SJCRH30 (cell line): ENCODE data around the gene FBRS. TPM values are rescaled to one million over a fixed set of nuclear protein-coding genes. Genes with fewer than 3 reads are reported as not detected.
"Not testable (repeated sequence)": the region's sequence is repeated elsewhere in the genome, so short reads cannot be mapped to it uniquely, and the experiment has no call there.

Experiments used
- DNase-seq, 2 experiments: peaks; one replicate each; pipeline ENCODE4 v3.0.0-alpha.2; 2015 to 2020
- H3K27ac ChIP-seq: fragments of 250-450 bp; sonication (Bioruptor Pico); 2 replicates; pipeline ENCODE4 v1.5.1; 2020; ENCODE audit warnings: mild to moderate bottlenecking, moderate library complexity
- H3K27me3 ChIP-seq: fragments of 250-450 bp; sonication (Bioruptor Pico); 2 replicates; pipeline ENCODE4 v1.5.1; 2020; ENCODE audit warnings: mild to moderate bottlenecking, moderate library complexity
- H3K36me3 ChIP-seq: fragments of 250-450 bp; sonication (Bioruptor Pico); 2 replicates; pipeline ENCODE4 v1.5.1; 2020; ENCODE audit warnings: mild to moderate bottlenecking, moderate library complexity
- H3K4me1 ChIP-seq: fragments of 250-450 bp; sonication (Bioruptor Pico); 2 replicates; pipeline ENCODE4 v1.5.1; 2020; ENCODE audit warnings: mild to moderate bottlenecking, moderate library complexity
- H3K4me3 ChIP-seq: fragments of 250-450 bp; sonication (Bioruptor Pico); 2 replicates; pipeline ENCODE4 v1.5.1; 2020; ENCODE audit warnings: mild to moderate bottlenecking, moderate library complexity
- H3K9me3 ChIP-seq: fragments of 250-450 bp; sonication (Bioruptor Pico); replicated peaks from 2 replicates; pipeline ENCODE4 v1.5.1; 2020; ENCODE audit warnings: mild to moderate bottlenecking, moderate library complexity
- total RNA-seq: library from RNA; depleted of rRNA; stranded (reverse); fragments of >200 nt; shearing (Covaris generic); gene quantifications from 2 replicates; pipeline ENCODE4 v1.2.3, GENCODE V29; 2014

The FBRS gene
- total RNA-seq, 1 experiment from 2014 or later, result 21.1 TPM

DNA sequence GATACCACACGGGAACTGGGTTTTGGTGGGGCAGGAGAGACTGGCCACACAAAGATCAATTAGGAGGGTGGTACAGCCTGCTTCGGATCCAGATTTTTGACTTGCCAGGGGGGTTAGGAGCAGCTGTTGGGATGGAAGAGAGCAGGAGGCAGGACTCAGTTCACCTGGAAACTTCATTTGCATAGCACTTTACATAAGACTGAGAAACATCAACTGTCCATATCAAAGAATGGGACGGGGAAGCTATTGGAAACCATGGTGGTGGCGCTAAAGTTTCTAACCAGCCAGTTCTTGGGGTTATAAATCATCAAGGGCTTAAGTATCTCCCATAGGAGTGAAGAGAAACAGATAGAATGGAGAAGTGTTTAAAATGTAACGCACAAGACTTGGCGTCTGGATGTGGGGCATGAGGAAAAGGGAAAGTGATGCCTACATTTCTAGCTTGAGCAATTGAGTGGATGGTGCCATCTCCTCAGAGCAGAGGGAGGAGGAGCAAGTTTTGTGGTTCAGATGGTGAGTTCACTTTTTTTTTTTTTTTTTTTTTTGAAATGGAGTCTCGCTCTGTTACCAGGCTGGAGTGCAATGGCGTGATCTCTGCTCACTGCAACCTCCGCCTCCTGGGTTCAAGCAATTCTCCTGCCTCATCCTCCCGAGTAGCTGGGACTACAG is 34.3 kb downstream of the FBRS start:
- Histone ChIP-seq H3K4me3 (no peak overlapping the region), H3K27me3 (0 out of 2 replicates have a peak, but pooled peaks cover 3% of the 10 kb centered on the region), H3K9me3 (no peaks in the 10 kb centered on the region), H3K36me3 (no peaks in the 10 kb centered on the region), H3K27ac (no peak overlapping the region), H3K4me1 (no peaks in the 10 kb centered on the region)
- DNase-seq, result no peak

DNA sequence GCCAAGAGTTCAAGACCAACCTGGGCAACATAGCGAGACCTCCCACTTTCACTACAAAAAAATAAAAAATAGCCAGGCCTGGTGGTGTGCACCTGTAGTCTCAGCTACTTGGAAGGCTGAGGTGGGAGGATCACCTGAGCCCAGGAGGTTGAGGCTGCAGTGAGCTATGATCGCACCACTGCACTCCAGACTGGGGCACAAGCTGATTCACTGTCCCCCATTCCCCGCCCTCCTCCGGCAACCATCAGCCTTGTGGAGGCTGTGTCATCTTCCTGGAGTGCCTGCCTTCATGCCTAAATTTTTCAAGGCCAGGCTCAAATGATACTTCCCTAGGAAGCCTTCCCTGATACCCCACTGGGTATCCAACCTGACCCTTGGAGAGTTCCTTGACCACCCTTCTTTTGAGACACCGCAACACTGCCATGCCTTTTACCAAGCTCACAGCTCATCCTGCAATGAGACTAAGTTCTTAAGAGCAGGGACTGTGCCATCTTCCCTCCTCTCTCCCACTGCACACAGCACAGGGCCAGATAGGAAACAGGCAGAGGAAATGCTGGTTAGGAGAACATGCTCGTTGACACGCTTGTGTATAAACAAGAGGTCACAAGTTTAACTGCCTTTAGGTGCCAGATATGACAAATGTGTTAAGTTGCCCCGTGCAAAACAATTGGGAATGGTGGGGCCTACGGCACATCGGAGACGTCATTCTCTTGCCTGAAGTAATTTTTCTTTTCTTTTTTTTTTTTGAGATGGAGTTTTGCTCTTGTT is 36.9 kb downstream of the FBRS start:
- no peaks in the 10 kb centered on the region for H3K9me3 ChIP-seq
- H3K27me3 ChIP-seq, result no peaks in the 10 kb centered on the region
- H3K4me3 ChIP-seq, result no peak overlapping the region
- no peak overlapping the region for H3K27ac ChIP-seq
- DNase-seq, result no peak
- H3K4me1 ChIP-seq, result peaks cover 4% of the 10 kb centered on the region; the same call in 1 of the 2 replicates
- H3K36me3 ChIP-seq, result peaks cover 5% of the 10 kb centered on the region

DNA sequence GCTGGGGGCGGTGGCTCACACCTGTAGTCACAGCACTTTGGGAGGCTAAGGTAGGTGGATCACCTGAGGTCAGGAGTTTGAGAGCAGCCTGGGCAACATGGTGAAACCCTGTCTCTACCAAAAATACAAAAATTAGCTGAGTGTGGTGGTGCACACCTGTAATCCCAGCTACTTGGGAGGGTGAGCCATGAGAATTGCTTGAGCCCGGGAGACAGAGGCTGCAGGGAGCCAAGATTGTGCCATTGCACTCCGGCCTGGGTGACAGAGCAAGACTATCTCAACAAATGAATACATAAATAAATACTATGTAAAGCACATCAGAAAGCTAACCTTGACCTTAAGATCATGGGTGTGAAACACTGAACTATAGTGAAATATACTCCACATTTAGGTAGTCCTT is 38.4 kb downstream of the FBRS start:
- H3K27me3 ChIP-seq, H3K27ac ChIP-seq, H3K4me3 ChIP-seq, DNase-seq, H3K9me3 ChIP-seq, H3K4me1 ChIP-seq: not testable (repeated sequence)
- peaks cover 19% of the 10 kb centered on the region for H3K36me3 ChIP-seq

DNA sequence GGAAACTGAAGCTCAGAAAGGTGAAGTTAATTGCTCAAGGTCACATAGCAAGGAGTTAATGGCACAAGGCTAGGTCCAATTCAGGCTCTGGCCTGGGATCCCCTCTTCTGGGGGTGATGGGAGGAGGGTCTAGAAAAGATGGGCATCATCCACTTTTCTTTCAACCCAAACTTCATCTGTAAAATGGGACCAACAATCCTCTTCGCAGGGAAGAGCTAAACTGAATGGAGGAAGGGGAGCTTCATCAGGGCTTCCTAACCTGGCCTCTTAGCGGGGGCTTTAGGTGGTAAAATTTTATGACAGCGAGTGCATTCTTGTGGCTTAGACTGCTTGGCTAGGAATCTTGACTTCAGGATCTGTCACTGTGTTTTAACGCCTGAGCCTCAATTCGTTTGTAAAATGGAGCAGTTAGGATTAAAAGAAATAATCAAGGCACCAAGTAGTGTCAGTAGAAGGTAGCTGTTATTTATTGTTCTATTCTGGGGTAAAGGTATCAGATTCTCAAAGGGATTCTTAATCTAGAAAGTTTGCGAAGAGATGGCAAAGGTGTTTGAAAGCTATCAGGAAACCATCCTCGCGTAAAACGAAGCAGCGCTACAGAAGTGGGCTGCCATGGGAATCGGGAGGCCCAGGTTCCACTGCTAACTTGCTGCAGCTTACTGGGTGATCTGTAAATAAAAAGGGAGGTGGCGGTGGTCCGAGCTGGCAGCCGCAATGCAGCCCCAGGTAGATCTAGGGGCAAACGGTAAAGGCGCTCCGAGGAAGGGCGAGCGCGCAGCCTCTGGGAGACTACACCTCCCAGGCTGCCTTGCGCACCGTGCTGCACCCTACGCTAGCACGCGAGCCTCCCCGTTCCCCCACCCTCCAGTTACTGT is 39.3 kb downstream of the FBRS start:
- Histone ChIP-seq H3K4me3 (peak overlapping the region; percentile 90), H3K9me3 (no peaks in the 10 kb centered on the region), H3K36me3 (peaks cover 25% of the 10 kb centered on the region), H3K27me3 (no peaks in the 10 kb centered on the region), H3K4me1 (peaks cover 5% of the 10 kb centered on the region; the same call in 1 of the 2 replicates), H3K27ac (peak overlapping the region; percentile 99)
- DNase-seq, result no peak

DNA sequence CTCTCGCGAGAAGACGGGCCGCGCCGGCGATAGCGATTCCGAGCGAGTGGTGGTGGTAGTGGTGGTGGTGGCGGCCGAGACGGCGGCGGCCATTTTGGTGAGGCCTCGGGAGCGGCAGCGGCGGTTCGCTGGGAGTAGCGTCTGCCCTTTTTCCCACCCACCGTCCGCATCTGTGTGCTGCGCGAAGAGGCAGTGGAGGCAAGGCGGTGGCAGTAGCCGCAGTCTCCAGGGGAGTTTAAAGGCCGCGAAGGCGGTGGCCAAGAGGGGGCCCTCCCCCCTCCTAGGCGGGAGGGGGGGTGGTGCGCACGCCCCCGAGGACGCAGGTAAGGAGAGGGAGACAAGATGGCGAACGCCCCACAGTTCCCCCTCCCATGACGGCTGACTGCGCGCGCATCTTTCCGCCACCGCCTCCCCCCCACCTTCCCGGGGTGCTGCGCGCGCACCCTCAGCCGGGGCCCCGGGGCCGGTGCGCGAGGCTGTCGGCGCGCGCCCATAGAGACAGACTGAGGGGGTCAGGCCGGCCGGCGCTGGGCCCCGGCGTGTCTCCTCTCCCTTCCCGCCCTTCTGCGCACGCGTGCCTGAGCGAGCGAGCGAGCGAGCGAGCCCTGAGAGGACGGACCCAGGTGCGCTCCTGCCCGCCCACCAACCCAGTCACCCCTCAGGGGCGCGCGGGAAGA is 40.0 kb downstream of the FBRS start:
- Histone ChIP-seq H3K9me3 (no peaks in the 10 kb centered on the region), H3K36me3 (peaks cover 33% of the 10 kb centered on the region), H3K27ac (peak overlapping the region; percentile 99), H3K4me1 (peaks cover 5% of the 10 kb centered on the region; the same call in 1 of the 2 replicates), H3K4me3 (peak overlapping the region; percentile 90), H3K27me3 (no peaks in the 10 kb centered on the region)
- DNase-seq, result peak; percentile 99

DNA sequence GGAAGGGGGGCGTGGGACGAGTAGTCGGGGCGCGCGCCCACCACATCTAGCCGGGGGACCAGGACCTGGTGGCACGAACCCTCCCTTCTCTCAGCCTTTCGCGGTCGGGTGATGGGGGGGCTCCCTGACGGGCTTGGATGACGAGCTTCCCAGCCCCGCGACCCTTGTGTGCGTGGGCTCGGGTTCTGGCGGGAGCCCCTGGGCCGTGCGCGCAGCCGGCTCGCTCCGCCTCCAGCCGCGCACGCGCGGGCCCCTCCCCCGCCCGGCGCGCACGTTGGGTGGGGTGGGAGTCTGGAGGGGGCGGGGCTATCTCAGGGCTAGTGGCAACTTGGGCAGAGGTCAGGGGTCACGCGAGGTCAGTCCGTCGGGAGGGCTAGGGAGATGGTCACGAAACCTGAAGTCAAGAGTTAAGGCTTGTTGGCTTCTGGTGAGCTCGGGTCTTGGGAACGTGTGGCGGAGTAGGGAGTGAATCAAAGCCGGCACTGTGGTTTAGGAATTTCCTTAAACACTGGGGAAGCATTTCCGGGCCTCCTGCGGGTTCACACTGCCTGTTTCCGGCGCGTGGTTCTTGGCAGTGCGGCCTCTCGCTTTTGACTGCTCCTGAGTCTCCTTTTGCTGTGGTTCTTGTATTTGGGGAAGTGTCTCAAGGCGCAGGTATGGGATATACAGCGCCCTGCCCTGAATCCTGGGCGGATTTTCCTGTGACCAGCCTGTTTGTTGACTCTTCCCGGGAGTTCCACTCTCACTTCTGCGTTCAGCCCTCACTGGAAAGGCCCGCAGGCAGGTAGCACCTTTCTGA is 40.8 kb downstream of the FBRS start, which contains the start of gene SRCAP:
Gene SRCAP (plus strand): TSS at position 356 of the 799 bp plus-strand sequence. CDS start 1,654 bp downstream, outside the sequence.
- H3K27ac ChIP-seq, result peak within 1 kb of the TSS; percentile 99
- H3K27me3 ChIP-seq, result no peaks in the 10 kb centered on the region
- DNase-seq, result peak; percentile 85 to 91
- peaks cover 5% of the 10 kb centered on the region; the same call in 1 of the 2 replicates for H3K4me1 ChIP-seq
- H3K36me3 ChIP-seq, result peaks cover 40% of the 10 kb centered on the region
- H3K4me3 ChIP-seq, result peak within 1 kb of the TSS; percentile 90
- no peaks in the 10 kb centered on the region for H3K9me3 ChIP-seq

DNA sequence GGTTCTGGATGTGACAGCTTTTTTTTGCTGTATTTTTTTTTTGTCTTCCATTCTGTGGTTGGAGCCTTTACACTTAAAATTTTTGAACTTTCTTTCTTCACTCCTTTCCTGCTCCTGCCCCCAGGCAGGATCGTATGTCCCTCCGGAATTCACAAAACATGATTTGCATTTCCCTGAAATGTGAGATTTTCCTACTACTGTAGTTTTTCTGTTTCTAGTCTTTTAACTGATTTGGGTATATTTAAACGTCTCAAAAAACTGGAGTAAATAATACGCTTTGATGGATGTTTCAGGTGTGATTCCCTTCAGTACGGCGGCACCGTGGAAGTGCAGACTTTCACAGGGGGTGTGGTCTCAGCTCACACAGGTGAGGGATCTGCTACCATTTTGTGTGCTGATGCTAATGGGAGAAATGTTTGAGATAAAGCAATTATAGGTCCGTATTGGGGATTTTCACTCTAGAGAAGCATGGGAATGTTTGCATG is 41.4 kb downstream of the FBRS start:
- Histone ChIP-seq H3K4me1 (peaks cover 5% of the 10 kb centered on the region; the same call in 1 of the 2 replicates), H3K36me3 (peaks cover 46% of the 10 kb centered on the region), H3K27me3 (no peaks in the 10 kb centered on the region), H3K27ac (no peak overlapping the region), H3K4me3 (peak overlapping the region; percentile 90), H3K9me3 (no peaks in the 10 kb centered on the region)
- DNase-seq, result no peak

DNA sequence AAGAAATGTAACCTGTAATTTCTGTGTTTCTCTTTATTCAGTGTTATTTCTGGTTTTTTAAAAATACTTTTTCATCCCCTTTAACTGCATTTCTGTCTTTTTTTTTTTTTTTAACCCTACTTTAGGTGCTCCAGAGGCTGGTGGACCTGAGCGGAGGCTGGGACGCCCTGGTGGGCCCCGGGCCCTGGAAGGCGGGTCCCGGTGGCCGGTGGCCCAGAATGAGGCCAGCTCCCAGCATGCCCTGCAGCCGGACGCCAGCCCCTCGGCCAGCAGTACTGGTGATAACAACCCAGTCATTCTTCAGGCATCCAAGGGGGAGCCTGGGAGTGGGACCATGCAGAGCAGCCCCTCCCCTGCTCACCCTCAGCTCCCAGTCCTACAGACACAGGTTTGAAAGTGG is 42.3 kb downstream of the FBRS start:
- no peak for DNase-seq
- Histone ChIP-seq H3K27me3 (no peaks in the 10 kb centered on the region), H3K9me3 (no peaks in the 10 kb centered on the region), H3K36me3 (peaks cover 55% of the 10 kb centered on the region), H3K4me3 (no peak overlapping the region), H3K4me1 (peaks cover 5% of the 10 kb centered on the region; the same call in 1 of the 2 replicates), H3K27ac (no peak overlapping the region)

DNA sequence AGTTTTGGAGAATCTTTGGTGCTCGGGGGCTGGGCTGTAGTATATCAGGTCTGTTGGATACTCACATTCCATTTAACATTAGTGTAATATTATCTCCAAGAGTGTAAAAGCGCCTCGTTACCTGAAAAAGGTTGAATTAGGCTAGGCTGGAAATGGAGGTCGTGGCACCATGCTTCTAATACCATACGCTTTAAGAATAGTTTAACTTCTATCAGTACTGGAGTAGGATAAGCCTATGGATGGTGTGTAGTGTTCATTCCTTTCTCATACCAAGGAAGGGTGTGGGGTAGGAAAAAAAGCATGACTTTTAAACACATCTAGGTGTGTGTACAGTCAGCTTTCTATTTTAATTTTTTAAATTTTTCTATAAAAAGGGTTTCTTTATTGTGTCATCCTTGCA is 42.7 kb downstream of the FBRS start:
- Histone ChIP-seq H3K36me3 (peaks cover 60% of the 10 kb centered on the region), H3K27me3 (no peaks in the 10 kb centered on the region), H3K9me3 (no peaks in the 10 kb centered on the region), H3K27ac (no peak overlapping the region), H3K4me1 (peaks cover 5% of the 10 kb centered on the region; the same call in 1 of the 2 replicates), H3K4me3 (no peak overlapping the region)
- no peak for DNase-seq

DNA sequence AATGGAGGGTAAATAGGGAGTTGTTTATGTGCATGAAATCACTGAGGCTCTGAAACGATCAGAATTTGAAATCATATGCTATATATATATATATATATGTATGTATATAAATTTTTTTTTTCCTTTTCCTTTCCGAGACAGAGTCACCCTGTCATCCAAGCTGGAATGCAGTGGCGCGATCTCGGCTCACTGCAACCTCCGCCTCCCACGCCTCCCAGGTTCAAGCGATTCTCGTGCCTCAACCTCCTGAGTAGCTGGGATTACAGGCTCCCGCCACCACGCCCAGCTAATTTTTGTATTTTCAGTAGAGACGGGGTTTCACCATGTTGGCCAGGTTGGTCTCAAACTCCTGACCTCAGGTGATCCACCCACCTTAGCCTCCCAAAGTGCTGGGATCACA is 44.8 kb downstream of the FBRS start:
- H3K27me3 ChIP-seq, DNase-seq, H3K4me3 ChIP-seq, H3K27ac ChIP-seq, H3K9me3 ChIP-seq, H3K4me1 ChIP-seq: not testable (repeated sequence)
- H3K36me3 ChIP-seq, result peaks cover 81% of the 10 kb centered on the region

DNA sequence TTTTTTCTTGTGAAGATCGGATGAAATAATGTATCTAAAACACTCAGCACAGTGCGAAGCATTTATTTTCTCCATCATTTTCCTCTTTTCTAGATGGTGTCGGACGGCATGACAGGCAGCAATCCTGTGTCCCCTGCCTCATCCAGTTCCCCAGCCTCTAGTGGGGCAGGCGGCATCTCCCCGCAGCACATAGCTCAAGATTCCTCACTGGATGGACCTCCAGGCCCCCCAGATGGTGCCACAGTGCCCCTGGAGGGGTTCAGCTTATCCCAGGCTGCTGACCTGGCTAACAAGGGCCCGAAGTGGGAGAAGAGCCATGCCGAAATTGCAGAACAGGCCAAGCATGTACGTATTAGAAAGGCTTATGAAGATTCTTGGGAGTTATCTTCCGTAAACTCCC is 45.7 kb downstream of the FBRS start:
- Histone ChIP-seq H3K4me1 (peaks cover 5% of the 10 kb centered on the region; the same call in 1 of the 2 replicates), H3K27ac (no peak overlapping the region), H3K9me3 (no peaks in the 10 kb centered on the region), H3K4me3 (no peak overlapping the region), H3K27me3 (no peaks in the 10 kb centered on the region), H3K36me3 (peaks cover 90% of the 10 kb centered on the region)
- DNase-seq, result no peak

DNA sequence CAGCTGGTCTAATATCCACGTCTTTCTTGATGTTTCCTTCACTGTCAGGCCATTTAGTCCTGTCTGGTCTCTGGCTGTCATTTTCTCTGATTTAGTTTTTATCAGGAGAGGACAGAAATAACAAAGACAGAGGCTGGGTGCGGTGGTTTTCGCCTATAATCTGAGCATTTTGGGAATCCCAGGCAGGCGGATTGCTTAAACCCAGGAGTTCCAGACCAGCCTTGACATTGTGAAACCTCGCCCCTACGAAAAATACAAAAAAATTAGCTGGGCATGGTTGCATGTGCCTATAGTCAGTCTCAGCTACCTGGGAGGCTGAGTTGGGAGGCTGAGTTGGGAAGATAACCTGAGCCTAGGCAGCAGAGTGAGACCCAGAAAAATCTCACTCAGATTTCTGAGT is 47.8 kb downstream of the FBRS start:
- Histone ChIP-seq H3K4me1 (no peaks in the 10 kb centered on the region), H3K27me3 (no peaks in the 10 kb centered on the region), H3K27ac (no peak overlapping the region), H3K36me3 (peaks cover 96% of the 10 kb centered on the region), H3K9me3 (no peaks in the 10 kb centered on the region), H3K4me3 (no peak overlapping the region)
- no peak for DNase-seq

DNA sequence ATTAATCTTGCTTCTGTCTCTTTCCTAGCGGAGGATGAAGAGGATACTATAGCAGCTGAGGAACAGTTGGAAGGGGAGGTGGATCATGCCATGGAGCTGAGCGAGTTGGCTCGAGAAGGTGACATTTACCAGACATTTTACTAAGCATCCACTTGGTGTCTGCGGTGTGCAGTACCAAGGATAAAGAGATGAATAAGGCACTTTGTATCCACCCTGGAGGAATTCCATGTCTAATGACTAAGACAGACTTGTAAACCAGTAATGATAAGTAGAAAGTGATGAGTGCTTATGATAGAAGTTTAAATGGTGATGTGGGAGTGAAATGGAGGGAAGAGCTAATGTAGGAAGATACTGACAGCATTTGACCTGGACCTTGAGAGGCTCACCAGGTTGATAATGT is 52.7 kb downstream of the FBRS start:
- H3K9me3 ChIP-seq, result no peaks in the 10 kb centered on the region
- DNase-seq, result no peak
- no peak overlapping the region for H3K4me3 ChIP-seq
- peaks cover 93% of the 10 kb centered on the region for H3K36me3 ChIP-seq
- H3K4me1 ChIP-seq, result no peaks in the 10 kb centered on the region
- no peaks in the 10 kb centered on the region for H3K27me3 ChIP-seq
- no peak overlapping the region for H3K27ac ChIP-seq
